IPS-18c (cell line): ENCODE measurements around the gene LCN2.

Source experiments
- H3K4me3 ChIP-seq: 2 replicates; pipeline ENCODE4 v1.7.0; 2013; ENCODE audit warnings: low read depth, mild to moderate bottlenecking, low read length, moderate library complexity; ENCODE audit not compliant: insufficient read depth
- H3K9me3 ChIP-seq: one replicate; pipeline ENCODE4 v1.6.1; 2013; ENCODE audit warnings: mild to moderate bottlenecking, low read length, moderate library complexity; ENCODE audit not compliant: control insufficient read depth, insufficient read depth

The LCN2 gene

GRCh38 chr9:128149001-128149701 lies at the start of gene LCN2:
TSS of gene LCN2 (plus strand) at chr9:128149453. CDS start at chr9:128149526, 73 bp downstream.
- Histone ChIP-seq H3K9me3 (no peaks in the 10 kb centered on the region), H3K4me3 (no peak within 1 kb of the TSS)

GRCh38 chr9:128099932-128100491 lies 49.2 kb upstream of the LCN2 start:
- Histone ChIP-seq H3K4me3 (no peak overlapping the region), H3K9me3 (no peaks in the 10 kb centered on the region)

- no peak overlapping the region for H3K4me3 ChIP-seq
- no peaks in the 10 kb centered on the region for H3K9me3 ChIP-seq
Measured at GRCh38 chr9:128100581-128100980, 48.7 kb upstream of the LCN2 start.

GRCh38 chr9:128101231-128101661 lies 48.0 kb upstream of the LCN2 start:
- no peaks in the 10 kb centered on the region for H3K9me3 ChIP-seq
- no peak overlapping the region for H3K4me3 ChIP-seq

- Histone ChIP-seq H3K4me3 (no peak overlapping the region), H3K9me3 (no peaks in the 10 kb centered on the region)
Measured at GRCh38 chr9:128101690-128102089, 47.6 kb upstream of the LCN2 start.

GRCh38 chr9:128102196-128102595 lies 47.1 kb upstream of the LCN2 start:
- H3K9me3 ChIP-seq = no peaks in the 10 kb centered on the region
- H3K4me3 ChIP-seq = no peak overlapping the region

GRCh38 chr9:128102861-128103588 lies 46.2 kb upstream of the LCN2 start:
- Histone ChIP-seq H3K4me3 (no peak overlapping the region), H3K9me3 (no peaks in the 10 kb centered on the region)

- Histone ChIP-seq H3K9me3 (no peaks in the 10 kb centered on the region), H3K4me3 (no peak overlapping the region)
Measured at GRCh38 chr9:128103589-128103962, 45.7 kb upstream of the LCN2 start.

GRCh38 chr9:128104171-128104618 lies 45.1 kb upstream of the LCN2 start:
- no peak overlapping the region for H3K4me3 ChIP-seq
- no peaks in the 10 kb centered on the region for H3K9me3 ChIP-seq

- H3K4me3 ChIP-seq = no peak overlapping the region
- no peaks in the 10 kb centered on the region for H3K9me3 ChIP-seq
Measured at GRCh38 chr9:128105538-128106175, 43.6 kb upstream of the LCN2 start.

GRCh38 chr9:128106181-128106939 lies 42.9 kb upstream of the LCN2 start:
- Histone ChIP-seq H3K4me3 (no peak overlapping the region), H3K9me3 (no peaks in the 10 kb centered on the region)

- Histone ChIP-seq H3K9me3 (no peaks in the 10 kb centered on the region), H3K4me3 (no peak overlapping the region)
Measured at GRCh38 chr9:128106940-128107467, 42.2 kb upstream of the LCN2 start.

- Histone ChIP-seq H3K9me3 (no peaks in the 10 kb centered on the region), H3K4me3 (no peak overlapping the region)
Measured at GRCh38 chr9:128107468-128108268, 41.6 kb upstream of the LCN2 start.

- H3K9me3 ChIP-seq = no peaks in the 10 kb centered on the region
Measured at GRCh38 chr9:128108269-128109049, 40.8 kb upstream of the LCN2 start.

GRCh38 chr9:128109050-128109709 lies 40.1 kb upstream of the LCN2 start:
- Histone ChIP-seq H3K9me3 (no peaks in the 10 kb centered on the region), H3K4me3 (no peak overlapping the region)

More at GRCh38 chr9:128108269-128109049, 40.8 kb upstream of the LCN2 start:
- H3K4me3 ChIP-seq = no peak overlapping the region
